GM18858 (cell line): ENCODE measurements around the gene NUMB.

Source experiments
- ATAC-seq: cut with Tn5 transposase; IDR thresholded peaks from one replicate; pipeline ENCODE4 v1.9.1; 2021; ENCODE audit not compliant: unreplicated experiment

The NUMB gene

GRCh38 chr14:73234586-73235394, 223.6 kb downstream of the NUMB start:
- no peak for ATAC-seq

- ATAC-seq: no peak
Observed at GRCh38 chr14:73234029-73234428, 224.3 kb downstream of the NUMB start.

GRCh38 chr14:73233564-73233963, 224.8 kb downstream of the NUMB start:
- ATAC-seq: no peak

- ATAC-seq: no peak
Observed at GRCh38 chr14:73232984-73233383, 225.4 kb downstream of the NUMB start.

- ATAC-seq: no peak
Observed at GRCh38 chr14:73231981-73232851, 226.1 kb downstream of the NUMB start.

GRCh38 chr14:73230051-73230450, 228.3 kb downstream of the NUMB start:
- no peak for ATAC-seq

GRCh38 chr14:73227812-73228781, 230.2 kb downstream of the NUMB start:
- no peak for ATAC-seq

- ATAC-seq: no peak
Observed at GRCh38 chr14:73225496-73225895, 232.8 kb downstream of the NUMB start.
